Duodenal mucosa (tissue), 2 donors: ENCODE data around the gene SPSB3.

ENCODE experiments used
- H3K27ac ChIP-seq: one replicate; pipeline ENCODE4 v1.7.0; 2013; ENCODE audit warnings: low read depth, low read length
- H3K27me3 ChIP-seq, 2 donors: one replicate each; pipeline ENCODE4 v1.7.0; 2013; ENCODE audit warnings: low read length in 2 of 2, control low read depth in 1 of 2; ENCODE audit not compliant: insufficient read depth in 2 of 2, control insufficient read depth in 1 of 2
- H3K36me3 ChIP-seq, 2 donors: one replicate each; pipeline ENCODE4 v1.7.0; 2013; ENCODE audit warnings: low read length in 2 of 2, control low read depth in 1 of 2; ENCODE audit not compliant: insufficient read depth in 2 of 2, control insufficient read depth in 1 of 2
- H3K4me1 ChIP-seq, 2 donors: one replicate each; pipeline ENCODE4 v1.7.0; 2013; ENCODE audit warnings: low read length in 2 of 2, control low read depth in 1 of 2; ENCODE audit not compliant: insufficient read depth in 2 of 2, control insufficient read depth in 1 of 2
- H3K4me3 ChIP-seq, 2 donors: one replicate each; pipeline ENCODE4 v1.7.0; 2013; ENCODE audit warnings: low read length in 2 of 2, low read depth in 1 of 2
- H3K9ac ChIP-seq, 2 donors: one replicate each; pipeline ENCODE4 v1.7.0; 2013; ENCODE audit warnings: low read length in 2 of 2, low read depth in 1 of 2
- H3K9me3 ChIP-seq, 2 donors: one replicate each; pipeline ENCODE4 v1.7.0; 2013; ENCODE audit warnings: low read length in 2 of 2, control low read depth in 1 of 2; ENCODE audit not compliant: control insufficient read depth in 1 of 2

SPSB3 gene

GRCh38 chr16:1822801-1823200, 40.4 kb upstream of the SPSB3 start:
- Histone ChIP-seq H3K27ac (no peak overlapping the region), H3K36me3 (peaks cover 11 to 46% of the 10 kb centered on the region in 2 donors), H3K9me3 (no peaks in the 10 kb centered on the region), H3K4me3 (no peak overlapping the region), H3K27me3 (no peaks in the 10 kb centered on the region), H3K9ac (no peak overlapping the region), H3K4me1 (peaks cover 12 to 29% of the 10 kb centered on the region in 2 donors)

- H3K27ac ChIP-seq: no peak overlapping the region
- H3K4me3 ChIP-seq: no peak overlapping the region
- no peaks in the 10 kb centered on the region for H3K27me3 ChIP-seq
- H3K4me1 ChIP-seq: peaks cover 8 to 21% of the 10 kb centered on the region in 2 donors
- no peak overlapping the region for H3K9ac ChIP-seq
- H3K36me3 ChIP-seq: peaks cover 11 to 53% of the 10 kb centered on the region in 2 donors
- H3K9me3 ChIP-seq: no peaks in the 10 kb centered on the region
These were observed 39.7 kb upstream of the SPSB3 start for GRCh38 chr16:1821861-1822611.

- H3K9ac ChIP-seq: no peak overlapping the region
- H3K27ac ChIP-seq: no peak overlapping the region
- H3K4me1 ChIP-seq: peaks cover 8 to 21% of the 10 kb centered on the region in 2 donors
- no peak overlapping the region for H3K4me3 ChIP-seq
- H3K27me3 ChIP-seq: no peaks in the 10 kb centered on the region
- no peaks in the 10 kb centered on the region for H3K9me3 ChIP-seq
- peaks cover 18 to 62% of the 10 kb centered on the region in 2 donors for H3K36me3 ChIP-seq
These were observed 38.5 kb upstream of the SPSB3 start for GRCh38 chr16:1820946-1821290.

- H3K27me3 ChIP-seq: no peaks in the 10 kb centered on the region
- peaks cover 3 to 15% of the 10 kb centered on the region in 2 donors for H3K4me1 ChIP-seq
- H3K27ac ChIP-seq: no peak overlapping the region
- peaks cover 20 to 65% of the 10 kb centered on the region in 2 donors for H3K36me3 ChIP-seq
- H3K4me3 ChIP-seq: no peak overlapping the region
- no peaks in the 10 kb centered on the region for H3K9me3 ChIP-seq
- H3K9ac ChIP-seq: no peak overlapping the region
These were observed 38.0 kb upstream of the SPSB3 start for GRCh38 chr16:1820096-1820945.

- Histone ChIP-seq H3K27me3 (no peaks in the 10 kb centered on the region), H3K4me1 (peaks cover 0 to 8% of the 10 kb centered on the region in 2 donors), H3K4me3 (no peak overlapping the region), H3K9ac (no peak overlapping the region), H3K36me3 (peaks cover 25 to 70% of the 10 kb centered on the region in 2 donors), H3K9me3 (no peaks in the 10 kb centered on the region), H3K27ac (no peak overlapping the region)
These were observed 37.2 kb upstream of the SPSB3 start for GRCh38 chr16:1819611-1820010.

- Histone ChIP-seq H3K4me3 (no peak overlapping the region), H3K9me3 (no peaks in the 10 kb centered on the region), H3K27me3 (no peaks in the 10 kb centered on the region), H3K36me3 (peaks cover 25 to 70% of the 10 kb centered on the region in 2 donors), H3K4me1 (peaks cover 0 to 2% of the 10 kb centered on the region in 2 donors), H3K9ac (no peak overlapping the region), H3K27ac (no peak overlapping the region)
These were observed 36.6 kb upstream of the SPSB3 start for GRCh38 chr16:1818873-1819525.

- peaks cover 25 to 73% of the 10 kb centered on the region in 2 donors for H3K36me3 ChIP-seq
- no peak overlapping the region for H3K4me3 ChIP-seq
- no peaks in the 10 kb centered on the region for H3K4me1 ChIP-seq
- H3K9ac ChIP-seq: no peak overlapping the region
- H3K9me3 ChIP-seq: no peaks in the 10 kb centered on the region
- no peaks in the 10 kb centered on the region for H3K27me3 ChIP-seq
- no peak overlapping the region for H3K27ac ChIP-seq
These were observed 36.0 kb upstream of the SPSB3 start for GRCh38 chr16:1818204-1818872.

GRCh38 chr16:1817716-1818115, 35.3 kb upstream of the SPSB3 start:
- H3K27me3 ChIP-seq: no peaks in the 10 kb centered on the region
- H3K27ac ChIP-seq: no peak overlapping the region
- peaks cover 25 to 72% of the 10 kb centered on the region in 2 donors for H3K36me3 ChIP-seq
- H3K4me1 ChIP-seq: peaks cover 0 to 4% of the 10 kb centered on the region in 2 donors
- no peak overlapping the region for H3K9ac ChIP-seq
- no peak overlapping the region for H3K4me3 ChIP-seq
- no peaks in the 10 kb centered on the region for H3K9me3 ChIP-seq

- Histone ChIP-seq H3K36me3 (peaks cover 23 to 67% of the 10 kb centered on the region in 2 donors), H3K9me3 (no peaks in the 10 kb centered on the region), H3K9ac (no peak overlapping the region), H3K4me1 (peaks cover 0 to 5% of the 10 kb centered on the region in 2 donors), H3K27ac (no peak overlapping the region), H3K4me3 (no peak overlapping the region), H3K27me3 (no peaks in the 10 kb centered on the region)
These were observed 34.9 kb upstream of the SPSB3 start for GRCh38 chr16:1817276-1817589.
